H1 (cell line): ENCODE results near the gene FEV. TPM values are rescaled to one million over a fixed set of nuclear protein-coding genes. Genes with fewer than 3 reads are reported as not detected.

Experiments used
- ASH2L ChIP-seq: fragments of 200-600, 300-600 bp; sonication (generic); IDR thresholded peaks from one replicate; pipeline ENCODE4 v1.7.1; 2017; ENCODE audit warnings: low read length
- BRCA1 ChIP-seq: IDR thresholded peaks from 2 replicates; pipeline ENCODE4 v1.6.1; 2012; ENCODE audit warnings: low read depth, low read length, improper control_type of control experiment
- CHD1 ChIP-seq: IDR thresholded peaks from 2 replicates; pipeline ENCODE4 v1.6.1; 2012; ENCODE audit warnings: low read depth, low read length, improper control_type of control experiment
- KDM1A ChIP-seq: fragments of 200-600, 300-600 bp; sonication (generic); IDR thresholded peaks from 2 replicates; pipeline ENCODE4 v1.7.1; 2016; ENCODE audit warnings: mild to moderate bottlenecking, low read length, borderline replicate concordance
- KDM4A ChIP-seq: IDR thresholded peaks from one replicate; pipeline ENCODE4 v1.7.1; 2012; ENCODE audit warnings: low read depth, mild to moderate bottlenecking, moderate library complexity, low read length, inconsistent platforms; ENCODE audit not compliant: severe bottlenecking
- MAFK ChIP-seq: IDR thresholded peaks from 2 replicates; pipeline ENCODE4 v1.6.1; 2012; ENCODE audit warnings: low read depth, mild to moderate bottlenecking, improper control_type of control experiment, low read length
- RBBP5 ChIP-seq: IDR thresholded peaks from 2 replicates; pipeline ENCODE4 v1.7.1; 2012; ENCODE audit warnings: low read depth, mild to moderate bottlenecking, inconsistent platforms, low read length, moderate library complexity, borderline replicate concordance
- SP4 ChIP-seq: IDR thresholded peaks from 2 replicates; pipeline ENCODE4 v1.6.1; 2012; ENCODE audit warnings: low read length, inconsistent platforms
- TAF1 ChIP-seq: IDR thresholded peaks from 2 replicates; pipeline ENCODE4 v1.6.1; 2011; ENCODE audit warnings: mild to moderate bottlenecking, low read depth, low read length
- YY1 ChIP-seq: IDR thresholded peaks from 2 replicates; pipeline ENCODE4 v1.6.1; 2011; ENCODE audit warnings: low read depth, mild to moderate bottlenecking, low read length
- polyA plus RNA-seq, 7 experiments: library from polyadenylated mRNA; depleted of rRNA in 3 of 7; stranded (reverse) in 5 of 7; unstranded in 2 of 7; fragments of >200 nt in 5 of 7; fragments of 200-250 nt in 2 of 7; gene quantifications; 1 replicate in 5 of 7; 2 replicates in 1 of 7; 4 replicates in 1 of 7; pipeline versions ENCODE4 v1.2.1 to v1.2.3, GENCODE V29; 2011 to 2013; ENCODE audit warnings: missing spikeins in 2 of 7, mixed read lengths in 2 of 7
- total RNA-seq: library from RNA; stranded (reverse); fragmentation: NEBNext Ultra II Directional; extraction: Animal tissue kit (Norgen Biotek cat#: 25700); gene quantifications from 2 replicates; pipeline ENCODE4 v1.2.1, GENCODE V29; 2021
- TF ChIP-seq, protein P1 (sequence below): fragments of 300-600 bp; sonication (generic); IDR thresholded peaks from 2 replicates; pipeline ENCODE4 v1.7.1; 2012; ENCODE audit warnings: low read length, moderate library complexity, mild to moderate bottlenecking, inconsistent platforms; ENCODE audit not compliant: insufficient replicate concordance

Gene FEV
- total and polyA plus RNA-seq, 2 of the 8 experiments (the other 6 are each of a cell fraction or from before 2014, with no cell fraction given), result not detected

DNA sequence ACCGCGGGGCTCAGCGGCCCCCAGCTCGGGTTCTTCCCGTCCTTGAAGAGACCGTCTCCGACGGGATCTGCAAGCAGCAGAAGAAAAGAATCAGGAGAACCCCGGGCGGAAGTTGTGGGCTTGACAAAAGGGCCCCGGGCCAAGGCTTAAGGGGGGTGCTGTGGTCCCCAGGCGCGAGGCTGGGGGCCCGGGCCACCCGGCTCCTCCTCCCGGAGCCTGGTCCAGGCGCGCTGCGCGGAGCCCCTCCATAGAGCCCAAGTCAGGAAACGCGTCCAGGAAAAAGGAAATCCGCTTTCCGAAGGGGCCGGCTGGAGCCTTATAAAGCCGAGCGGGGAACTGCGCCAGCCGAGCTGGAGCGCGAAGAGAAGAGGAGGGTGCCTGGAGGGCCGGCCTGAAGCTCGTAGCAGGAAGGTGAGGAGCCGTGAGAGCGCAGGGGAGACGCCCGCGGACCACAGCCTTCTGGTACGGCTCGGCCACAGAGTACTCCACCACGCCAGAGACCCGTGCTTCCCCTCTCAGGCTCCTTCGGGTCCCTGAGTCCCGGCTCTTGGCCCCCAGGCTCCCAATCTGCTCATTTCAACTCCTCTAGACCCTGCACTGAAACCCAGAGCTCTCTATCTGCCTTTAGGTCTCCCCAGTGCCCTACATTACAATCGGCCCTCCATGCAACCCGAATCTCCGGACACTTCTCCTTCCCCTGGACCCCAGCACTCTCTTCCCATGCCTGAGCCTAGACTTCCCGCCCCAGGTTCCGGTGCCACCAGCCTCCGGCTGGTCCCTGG lies 554 bp downstream of the FEV start (continued):
- TF ChIP-seq, protein P1, sequence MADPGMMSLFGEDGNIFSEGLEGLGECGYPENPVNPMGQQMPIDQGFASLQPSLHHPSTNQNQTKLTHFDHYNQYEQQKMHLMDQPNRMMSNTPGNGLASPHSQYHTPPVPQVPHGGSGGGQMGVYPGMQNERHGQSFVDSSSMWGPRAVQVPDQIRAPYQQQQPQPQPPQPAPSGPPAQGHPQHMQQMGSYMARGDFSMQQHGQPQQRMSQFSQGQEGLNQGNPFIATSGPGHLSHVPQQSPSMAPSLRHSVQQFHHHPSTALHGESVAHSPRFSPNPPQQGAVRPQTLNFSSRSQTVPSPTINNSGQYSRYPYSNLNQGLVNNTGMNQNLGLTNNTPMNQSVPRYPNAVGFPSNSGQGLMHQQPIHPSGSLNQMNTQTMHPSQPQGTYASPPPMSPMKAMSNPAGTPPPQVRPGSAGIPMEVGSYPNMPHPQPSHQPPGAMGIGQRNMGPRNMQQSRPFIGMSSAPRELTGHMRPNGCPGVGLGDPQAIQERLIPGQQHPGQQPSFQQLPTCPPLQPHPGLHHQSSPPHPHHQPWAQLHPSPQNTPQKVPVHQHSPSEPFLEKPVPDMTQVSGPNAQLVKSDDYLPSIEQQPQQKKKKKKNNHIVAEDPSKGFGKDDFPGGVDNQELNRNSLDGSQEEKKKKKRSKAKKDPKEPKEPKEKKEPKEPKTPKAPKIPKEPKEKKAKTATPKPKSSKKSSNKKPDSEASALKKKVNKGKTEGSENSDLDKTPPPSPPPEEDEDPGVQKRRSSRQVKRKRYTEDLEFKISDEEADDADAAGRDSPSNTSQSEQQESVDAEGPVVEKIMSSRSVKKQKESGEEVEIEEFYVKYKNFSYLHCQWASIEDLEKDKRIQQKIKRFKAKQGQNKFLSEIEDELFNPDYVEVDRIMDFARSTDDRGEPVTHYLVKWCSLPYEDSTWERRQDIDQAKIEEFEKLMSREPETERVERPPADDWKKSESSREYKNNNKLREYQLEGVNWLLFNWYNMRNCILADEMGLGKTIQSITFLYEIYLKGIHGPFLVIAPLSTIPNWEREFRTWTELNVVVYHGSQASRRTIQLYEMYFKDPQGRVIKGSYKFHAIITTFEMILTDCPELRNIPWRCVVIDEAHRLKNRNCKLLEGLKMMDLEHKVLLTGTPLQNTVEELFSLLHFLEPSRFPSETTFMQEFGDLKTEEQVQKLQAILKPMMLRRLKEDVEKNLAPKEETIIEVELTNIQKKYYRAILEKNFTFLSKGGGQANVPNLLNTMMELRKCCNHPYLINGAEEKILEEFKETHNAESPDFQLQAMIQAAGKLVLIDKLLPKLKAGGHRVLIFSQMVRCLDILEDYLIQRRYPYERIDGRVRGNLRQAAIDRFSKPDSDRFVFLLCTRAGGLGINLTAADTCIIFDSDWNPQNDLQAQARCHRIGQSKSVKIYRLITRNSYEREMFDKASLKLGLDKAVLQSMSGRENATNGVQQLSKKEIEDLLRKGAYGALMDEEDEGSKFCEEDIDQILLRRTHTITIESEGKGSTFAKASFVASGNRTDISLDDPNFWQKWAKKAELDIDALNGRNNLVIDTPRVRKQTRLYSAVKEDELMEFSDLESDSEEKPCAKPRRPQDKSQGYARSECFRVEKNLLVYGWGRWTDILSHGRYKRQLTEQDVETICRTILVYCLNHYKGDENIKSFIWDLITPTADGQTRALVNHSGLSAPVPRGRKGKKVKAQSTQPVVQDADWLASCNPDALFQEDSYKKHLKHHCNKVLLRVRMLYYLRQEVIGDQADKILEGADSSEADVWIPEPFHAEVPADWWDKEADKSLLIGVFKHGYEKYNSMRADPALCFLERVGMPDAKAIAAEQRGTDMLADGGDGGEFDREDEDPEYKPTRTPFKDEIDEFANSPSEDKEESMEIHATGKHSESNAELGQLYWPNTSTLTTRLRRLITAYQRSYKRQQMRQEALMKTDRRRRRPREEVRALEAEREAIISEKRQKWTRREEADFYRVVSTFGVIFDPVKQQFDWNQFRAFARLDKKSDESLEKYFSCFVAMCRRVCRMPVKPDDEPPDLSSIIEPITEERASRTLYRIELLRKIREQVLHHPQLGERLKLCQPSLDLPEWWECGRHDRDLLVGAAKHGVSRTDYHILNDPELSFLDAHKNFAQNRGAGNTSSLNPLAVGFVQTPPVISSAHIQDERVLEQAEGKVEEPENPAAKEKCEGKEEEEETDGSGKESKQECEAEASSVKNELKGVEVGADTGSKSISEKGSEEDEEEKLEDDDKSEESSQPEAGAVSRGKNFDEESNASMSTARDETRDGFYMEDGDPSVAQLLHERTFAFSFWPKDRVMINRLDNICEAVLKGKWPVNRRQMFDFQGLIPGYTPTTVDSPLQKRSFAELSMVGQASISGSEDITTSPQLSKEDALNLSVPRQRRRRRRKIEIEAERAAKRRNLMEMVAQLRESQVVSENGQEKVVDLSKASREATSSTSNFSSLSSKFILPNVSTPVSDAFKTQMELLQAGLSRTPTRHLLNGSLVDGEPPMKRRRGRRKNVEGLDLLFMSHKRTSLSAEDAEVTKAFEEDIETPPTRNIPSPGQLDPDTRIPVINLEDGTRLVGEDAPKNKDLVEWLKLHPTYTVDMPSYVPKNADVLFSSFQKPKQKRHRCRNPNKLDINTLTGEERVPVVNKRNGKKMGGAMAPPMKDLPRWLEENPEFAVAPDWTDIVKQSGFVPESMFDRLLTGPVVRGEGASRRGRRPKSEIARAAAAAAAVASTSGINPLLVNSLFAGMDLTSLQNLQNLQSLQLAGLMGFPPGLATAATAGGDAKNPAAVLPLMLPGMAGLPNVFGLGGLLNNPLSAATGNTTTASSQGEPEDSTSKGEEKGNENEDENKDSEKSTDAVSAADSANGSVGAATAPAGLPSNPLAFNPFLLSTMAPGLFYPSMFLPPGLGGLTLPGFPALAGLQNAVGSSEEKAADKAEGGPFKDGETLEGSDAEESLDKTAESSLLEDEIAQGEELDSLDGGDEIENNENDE, result no peak
- TF ChIP-seq CHD1, result no peak
- no peak for TF ChIP-seq KDM4A
- TF ChIP-seq YY1, result no peak
- TF ChIP-seq KDM1A, result no peak
- TF ChIP-seq ASH2L, result peak; percentile 39
- no peak for TF ChIP-seq SP4
- 0 out of 2 replicates have a peak, but pooled peaks have one; percentile 7 for TF ChIP-seq RBBP5
- no peak for TF ChIP-seq BRCA1
- TF ChIP-seq MAFK, result no peak
- no peak for TF ChIP-seq TAF1
